HepG2 (cell line): ENCODE data around the gene AK8. TPM values are rescaled to one million over a fixed set of nuclear protein-coding genes. Genes with fewer than 3 reads are reported as not detected.

Experiments used
- ATAC-seq: fragments of 200-7000 bp; cut with Tn5 transposase; 3 replicates; pipeline ENCODE4 v1.9.1; 2020; ENCODE audit warnings: mild to moderate bottlenecking, moderate library complexity
- BruUV-seq: library from RNA; stranded (reverse); fragments of 400-500 nt; replicated peaks from 2 replicates; lab custom pipeline; 2021; lab: Mats Ljungman, UMichigan
- CTCF ChIA-PET: fragments of 300-600 bp; formaldehyde crosslinking; extraction: SDS; loops from one replicate; lab custom pipeline; 2021; ENCODE audit warnings: low total read pairs, inconsistent platforms, low intra/inter-chr PET ratio; lab: Yijun Ruan, JAX
- POLR2A ChIA-PET: fragments of 350-600 bp; sonication (Branson Sonifier 250); formaldehyde crosslinking; loops from one replicate; lab custom pipeline; 2020; ENCODE audit warnings: antibody characterized with exemption, inconsistent platforms; lab: Yijun Ruan, JAX
- DNase-seq: peaks from one replicate; pipeline ENCODE4 v3.0.0-alpha.2; 2015; ENCODE audit warnings: low spot score
- FAIRE-seq: peaks from 3 replicates; lab custom pipeline; 2011; peaks lifted over from hg19 to GRCh38; lab: Jason Lieb, UNC
- H2AFZ ChIP-seq: one replicate; pipeline ENCODE4 v1.6.1; 2011; ENCODE audit warnings: low read length, inconsistent platforms
- H3K27ac ChIP-seq: fragments of 300-600 bp; 3 replicates; pipeline ENCODE4 v1.8.0; 2011; ENCODE audit warnings: mixed run types, mild to moderate bottlenecking, mixed read lengths, low read length, inconsistent platforms; ENCODE audit not compliant: insufficient read depth; ENCODE audit errors: extremely low read length
- H3K27me3 ChIP-seq, 2 experiments: fragments of 200-600 bp in 1 of 2; 2 replicates in 1 of 2; 3 replicates in 1 of 2; pipeline versions ENCODE4 v1.6.0 to v1.8.0; 2011; ENCODE audit warnings: low read length in 2 of 2, mild to moderate bottlenecking in 2 of 2, moderate library complexity in 2 of 2, inconsistent platforms in 1 of 2; ENCODE audit not compliant: insufficient read depth in 2 of 2, control insufficient read depth in 1 of 2
- H3K36me3 ChIP-seq, 2 experiments: fragments of 200-600 bp in 1 of 2; replicated peaks in 1 of 2; 2 replicates in 1 of 2; 3 replicates in 1 of 2; pipeline versions ENCODE4 v1.5.1 to v1.8.0; 2011; ENCODE audit warnings: low read length in 2 of 2, inconsistent platforms in 1 of 2; ENCODE audit not compliant: insufficient read depth in 2 of 2, control insufficient read depth in 1 of 2
- H3K4me1 ChIP-seq: 2 replicates; pipeline ENCODE4 v1.5.1; 2012; ENCODE audit warnings: low read length, inconsistent platforms; ENCODE audit not compliant: insufficient read depth
- H3K4me2 ChIP-seq: 2 replicates; pipeline ENCODE4 v1.6.0; 2011; ENCODE audit warnings: low read depth, low read length, inconsistent platforms
- H3K4me3 ChIP-seq, 3 experiments: fragments of 200-600 bp in 1 of 3; sonication (generic), shearing (Covaris generic) in 1 of 3; replicated peaks in 1 of 3; 2 replicates each; pipeline ENCODE4 v1.5.1; 2011 to 2016; ENCODE audit warnings: low read length in 3 of 3, inconsistent platforms in 2 of 3, low read depth in 2 of 3, mild to moderate bottlenecking in 2 of 3, control low read depth in 1 of 3, mixed read lengths in 1 of 3; ENCODE audit not compliant: insufficient read depth in 1 of 3
- H3K79me2 ChIP-seq: one replicate; pipeline ENCODE4 v1.6.1; 2011; ENCODE audit warnings: low read length, inconsistent platforms; ENCODE audit not compliant: insufficient read depth
- H3K9ac ChIP-seq: 2 replicates; pipeline ENCODE4 v1.6.0; 2011; ENCODE audit warnings: mild to moderate bottlenecking, low read depth, low read length, inconsistent platforms; ENCODE audit not compliant: insufficient read depth
- H3K9me3 ChIP-seq: 2 replicates; pipeline ENCODE4 v1.5.1; 2012; ENCODE audit warnings: mild to moderate bottlenecking, low read length
- H4K20me1 ChIP-seq: 2 replicates; pipeline ENCODE4 v1.6.0; 2011; ENCODE audit warnings: inconsistent platforms, mild to moderate bottlenecking, low read length, moderate library complexity; ENCODE audit not compliant: insufficient read depth
- ATF7-NPFF ChIP-seq: sonication (generic); formaldehyde crosslinking; IDR thresholded peaks from 2 replicates; pipeline ENCODE4 v1.8.1; 2023; ENCODE audit warnings: mild to moderate bottlenecking, low read depth, missing genetic modification reagents, moderate library complexity
- CENPBD1 ChIP-seq: sonication (generic); formaldehyde crosslinking; IDR thresholded peaks from 2 replicates; pipeline ENCODE4 v1.8.0; 2022; ENCODE audit warnings: missing genetic modification reagents, low read depth, mild to moderate bottlenecking, borderline replicate concordance
- FOXA1 ChIP-seq, 2 experiments: fragments of 450-650 bp in 1 of 2; sonication (generic) in 1 of 2; formaldehyde crosslinking in 1 of 2; IDR thresholded peaks; 2 replicates each; pipeline versions ENCODE4 v1.4.0 to v1.6.1; 2016 to 2020; ENCODE audit warnings: missing genetic modification reagents in 1 of 2
- FOXJ3 ChIP-seq: sonication (generic); formaldehyde crosslinking; IDR thresholded peaks from 2 replicates; pipeline ENCODE4 v1.4.0; 2020; ENCODE audit warnings: missing genetic modification reagents, mild to moderate bottlenecking, borderline replicate concordance
- HOXD1 ChIP-seq: sonication (generic); formaldehyde crosslinking; IDR thresholded peaks from 2 replicates; pipeline ENCODE4 v1.5.0; 2020; ENCODE audit warnings: missing genetic modification reagents
- MTF2 ChIP-seq: sonication (generic); formaldehyde crosslinking; IDR thresholded peaks from 2 replicates; pipeline ENCODE4 v1.5.0; 2020; ENCODE audit warnings: missing genetic modification reagents, borderline replicate concordance
- TBP ChIP-seq: sonication (generic); formaldehyde crosslinking; IDR thresholded peaks from 2 replicates; pipeline ENCODE4 v1.5.0; 2020; ENCODE audit warnings: missing genetic modification reagents
- THAP11 ChIP-seq: IDR thresholded peaks from 2 replicates; pipeline ENCODE4 v1.6.1; 2016; ENCODE audit warnings: missing biosample characterization, missing genetic modification reagents
- ZNF530 ChIP-seq: sonication (generic); formaldehyde crosslinking; IDR thresholded peaks from 2 replicates; pipeline ENCODE4 v1.5.0; 2020; ENCODE audit warnings: low read depth, mild to moderate bottlenecking, missing genetic modification reagents
- ZNF891 ChIP-seq: sonication (generic); formaldehyde crosslinking; IDR thresholded peaks from 2 replicates; pipeline ENCODE4 v1.5.0; 2020; ENCODE audit warnings: mild to moderate bottlenecking, missing genetic modification reagents
- WGBS: methylation state at CpG from one replicate; pipeline ENCODE4 v1.1.6; 2017; ENCODE audit warnings: low lambda C conversion rate; 5-methylcytosine and 5-hydroxymethylcytosine counted together
- in situ Hi-C: cut with HindIII; loops from 2 replicates; pipeline ENCODE4 v1.10.0; 2017; ENCODE audit warnings: low pct_unique_long_range_greater_than_20kb; ENCODE audit not compliant: extremely low pct_ligation_motif_present
- intact Hi-C: fragments of 100-400 bp; cut with micrococcal nuclease; formaldehyde crosslinking; loops from one replicate; pipeline ENCODE4 v1.10.0; 2022; ENCODE audit not compliant: unreplicated experiment
- polyA plus RNA-seq, 8 experiments: library from polyadenylated mRNA; depleted of rRNA in 3 of 8; stranded (reverse) in 7 of 8; unstranded in 1 of 8; fragments of >200 nt; fragmentation: Illumina TruSeq in 4 of 8; extraction: Trizol in 4 of 8; gene quantifications; 2 replicates each; pipeline versions ENCODE4 v1.2.1 to v1.2.3, GENCODE V29; 2011 to 2016; ENCODE audit warnings: low read depth in 4 of 8, missing spikeins in 1 of 8, mixed read lengths in 1 of 8; ENCODE audit not compliant: insufficient read depth in 1 of 8
- total RNA-seq, 5 experiments: library from RNA; depleted of rRNA; stranded (reverse); fragments of >200 nt; fragmentation: Illumina TruSeq; extraction: Trizol; gene quantifications; 2 replicates each; pipeline ENCODE4 v1.2.3, GENCODE V29; 2016; ENCODE audit warnings: low read depth in 1 of 5

Gene AK8
- total and polyA plus RNA-seq, 2 of the 13 experiments (the other 11 are each of a cell fraction or from before 2014, with no cell fraction given) = 0.11 TPM; not detected in 1

- TF ChIP-seq CENPBD1 (CRISPR knock-in tag) = no peak
- TF ChIP-seq MTF2 (CRISPR knock-in tag) = no peak
- TF ChIP-seq ZNF530 (CRISPR knock-in tag) = no peak
- no peak for TF ChIP-seq HOXD1 (CRISPR knock-in tag)
- TF ChIP-seq FOXJ3 (CRISPR knock-in tag) = no peak
- no peak for TF ChIP-seq THAP11 (CRISPR knock-in tag)
- TF ChIP-seq ATF7-NPFF (CRISPR knock-in tag) = no peak
- TF ChIP-seq FOXA1 (IDR thresholded peaks at IDR 0.05) = no peak
- TF ChIP-seq FOXA1 (CRISPR knock-in tag; IDR thresholded peaks at IDR 0.05) = no peak
- no peak for TF ChIP-seq TBP (CRISPR knock-in tag)
- TF ChIP-seq ZNF891 (CRISPR knock-in tag) = no peak
- Histone ChIP-seq H3K79me2 (no peaks in the 10 kb centered on the region), H3K9me3 (no peaks in the 10 kb centered on the region), H3K36me3 (no peaks in the 10 kb centered on the region), H3K4me2 (no peak overlapping the region), H3K4me1 (peaks cover 9% of the 10 kb centered on the region; the same call in 1 of the 2 replicates), H2AFZ (no peak overlapping the region), H3K27ac (no peak overlapping the region), H3K27me3 (peaks cover 1 to 32% of the 10 kb centered on the region in 2 experiments; a peak in 4 of 5 replicates), H3K9ac (no peak overlapping the region), H4K20me1 (no peaks in the 10 kb centered on the region), H3K4me3 (no peak overlapping the region)
- DNase-seq (no peak), FAIRE-seq (no peak), ATAC-seq (no peak)
- no TSS peak for BruUV-seq
- intact Hi-C loops = no loop called here
- WGBS = 24% methylated on average over 8 of the region's 8 CpGs
- in situ Hi-C loops = no loop called here
- POLR2A ChIA-PET = no interaction called here
- CTCF ChIA-PET = no interaction called here
Measured at GRCh38 chr9:132780230-132781007, 97.7 kb downstream of the AK8 start.
